Activated T-helper 1 cell treated with anti-CD3 and anti-CD28 coated beads, Interleukin-2, amount 50 U/mL, for 16 hours (primary cell): ENCODE measurements around the gene ARSB.
"Not testable (repeated sequence)": the region's sequence is repeated elsewhere in the genome, so short reads cannot be mapped to it uniquely, and the experiment has no call there.

Experiments
- DNase-seq, 2 donors: peaks; one replicate each; pipeline ENCODE4 v3.0.0-alpha.2; 2020; ENCODE audit warnings: low read depth in 1 of 2, low spot score in 1 of 2

Gene ARSB

GRCh38 chr5:78995521-78996007 lies 10.5 kb upstream of the ARSB start:
- DNase-seq: no peak

GRCh38 chr5:78993165-78993564 lies 8.1 kb upstream of the ARSB start:
- no peak for DNase-seq

- no peak for DNase-seq
Measured at GRCh38 chr5:78992146-78992545, 7.0 kb upstream of the ARSB start.

GRCh38 chr5:78989080-78989479 lies 4.0 kb upstream of the ARSB start:
- no peak for DNase-seq

- peak in 1 of 2 donors; percentile 11 for DNase-seq
Measured at GRCh38 chr5:78985725-78986223, 664 bp upstream of the ARSB start.

GRCh38 chr5:78984439-78985115 lies 533 bp downstream of the ARSB start:
- peak; percentile 51 to 72 for DNase-seq

GRCh38 chr5:78983601-78984438 lies 1.3 kb downstream of the ARSB start:
- DNase-seq: no peak

GRCh38 chr5:78983194-78983593 lies 1.9 kb downstream of the ARSB start:
- DNase-seq: not testable (repeated sequence)

- no peak for DNase-seq
Measured at GRCh38 chr5:78979909-78980308, 5.2 kb downstream of the ARSB start.

GRCh38 chr5:78979117-78979742 lies 5.9 kb downstream of the ARSB start:
- no peak for DNase-seq

- DNase-seq: no peak
Measured at GRCh38 chr5:78975035-78975434, 10.1 kb downstream of the ARSB start.

GRCh38 chr5:78974601-78975000 lies 10.5 kb downstream of the ARSB start:
- DNase-seq: no peak

GRCh38 chr5:78974011-78974410 lies 11.1 kb downstream of the ARSB start:
- DNase-seq: no peak

GRCh38 chr5:78972654-78973428 lies 12.3 kb downstream of the ARSB start:
- no peak for DNase-seq

- DNase-seq: no peak
Measured at GRCh38 chr5:78971998-78972397, 13.1 kb downstream of the ARSB start.

GRCh38 chr5:78968781-78969180 lies 16.3 kb downstream of the ARSB start:
- no peak for DNase-seq

- no peak for DNase-seq
Measured at GRCh38 chr5:78964889-78965288, 20.2 kb downstream of the ARSB start.

GRCh38 chr5:78961743-78962142 lies 23.4 kb downstream of the ARSB start:
- DNase-seq: no peak

- DNase-seq: no peak
Measured at GRCh38 chr5:78959767-78960166, 25.3 kb downstream of the ARSB start.

GRCh38 chr5:78958672-78959445 lies 26.3 kb downstream of the ARSB start:
- no peak for DNase-seq
